Mesangial cell (primary cell): ENCODE results near the gene DBET. TPM values are rescaled to one million over a fixed set of nuclear protein-coding genes. Genes with fewer than 3 reads are reported as not detected.

Experiments used
- total RNA-seq: library from RNA; depleted of rRNA; stranded (reverse); fragments of >200 nt; gene quantifications from 2 replicates; pipeline ENCODE4 v1.2.3, GENCODE V29; 2015

DBET gene
- not detected in 2 replicates for total RNA-seq

DNA sequence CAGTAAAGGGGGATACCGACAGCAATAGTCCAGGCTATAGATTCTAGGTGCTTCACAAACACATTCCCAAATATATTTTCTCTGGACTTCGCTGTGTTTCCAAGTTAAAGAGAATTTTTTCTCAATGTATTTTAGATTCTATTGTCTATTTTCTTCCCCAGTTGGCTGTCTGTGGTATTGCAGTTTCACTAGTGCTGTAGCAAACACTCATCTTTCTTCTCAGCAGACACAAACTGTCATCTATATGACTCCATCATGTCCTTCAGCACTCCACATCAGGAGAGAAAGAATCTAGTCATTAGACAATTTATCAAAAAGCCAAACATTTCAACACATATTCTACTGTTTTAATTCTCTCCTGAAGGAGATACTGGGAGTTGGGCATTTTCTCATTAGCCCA is at the start of gene DBET:
Gene DBET, plus strand, starts transcription at position 161 of the 400 bp plus-strand sequence.

DNA sequence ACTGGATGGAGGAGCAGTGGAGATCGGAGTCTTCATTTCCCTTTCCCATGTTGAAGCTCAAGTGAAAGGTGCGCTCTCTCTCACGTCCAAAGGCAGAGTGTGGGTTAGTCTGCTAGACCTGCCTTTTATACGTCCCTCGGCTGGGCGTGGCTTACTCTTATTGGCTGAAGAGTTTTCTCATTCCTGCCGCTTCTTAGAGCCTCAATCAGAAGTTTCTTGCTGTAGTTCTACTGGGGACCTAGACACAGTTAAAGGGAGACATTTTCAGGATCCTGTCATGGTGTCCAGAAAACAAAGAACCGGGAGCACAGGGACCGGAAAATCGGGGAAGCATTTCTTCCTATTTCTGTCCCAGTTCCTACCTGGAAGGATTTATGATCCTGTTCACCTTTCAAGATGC is 37.1 kb upstream of the DBET start, which contains the start of gene FRG2:
Gene FRG2, minus strand, starts transcription at position 101 of the 400 bp plus-strand sequence. Its CDS starts 52 bp downstream, at position 49.

Other genes with a start within 250 kb of the DBET start
- gene FRG1, start 123.6 kb upstream of the DBET start, total RNA-seq: 11.7 and 14.3 TPM in 2 replicates
- not detected in 2 replicates for gene FRG2, start 37.2 kb upstream of the DBET start, total RNA-seq
- gene DUX4, start 109.3 kb downstream of the DBET start, total RNA-seq: not detected in 2 replicates